SU-DHL-6 (cell line): ENCODE results near the gene SLC35G6.
"Not testable (repeated sequence)": the region's sequence is repeated elsewhere in the genome, so short reads cannot be mapped to it uniquely, and the experiment has no call there.

Source experiments
- H2AFZ ChIP-seq: fragments of 200-600 bp; sonication (generic); 2 replicates; pipeline ENCODE4 v1.6.1; 2014; ENCODE audit warnings: low read depth, mild to moderate bottlenecking, moderate library complexity, mixed read lengths, antibody characterized with exemption, low read length; ENCODE audit not compliant: severe bottlenecking
- H3F3A ChIP-seq: fragments of 200-600 bp; shearing (Covaris generic); 2 replicates; pipeline ENCODE4 v1.6.0; 2016; ENCODE audit warnings: antibody characterized with exemption, mild to moderate bottlenecking; ENCODE audit not compliant: insufficient read depth
- H3K27ac ChIP-seq: fragments of 200-600 bp; sonication (generic); 2 replicates; pipeline ENCODE4 v1.5.1; 2016; ENCODE audit warnings: low read depth, mild to moderate bottlenecking, low read length, moderate library complexity, mixed read lengths
- H3K27me3 ChIP-seq: fragments of 200-600 bp; sonication (generic), shearing (Covaris generic); 2 replicates; pipeline ENCODE4 v1.6.0; 2014; ENCODE audit warnings: mild to moderate bottlenecking, low read length
- H3K36me3 ChIP-seq: fragments of 200-600 bp; sonication (generic); 2 replicates; pipeline ENCODE4 v1.6.1; 2014; ENCODE audit warnings: mild to moderate bottlenecking, low read length, mixed read lengths
- H3K4me2 ChIP-seq: fragments of 300-600, 200-600 bp; shearing (Covaris generic), sonication (generic); 2 replicates; pipeline ENCODE4 v1.6.0; 2014; ENCODE audit warnings: low read length, low read depth, mild to moderate bottlenecking; ENCODE audit not compliant: poor library complexity, severe bottlenecking
- H3K4me3 ChIP-seq: fragments of 200-600 bp; sonication (generic); 2 replicates; pipeline ENCODE4 v1.5.1; 2014; ENCODE audit warnings: antibody characterized with exemption, low read length, mild to moderate bottlenecking, mixed read lengths; ENCODE audit not compliant: insufficient read depth, poor library complexity, severe bottlenecking
- H3K79me2 ChIP-seq: fragments of 200-600 bp; sonication (generic); 2 replicates; pipeline ENCODE4 v1.6.1; 2014; ENCODE audit warnings: mild to moderate bottlenecking, low read length, moderate library complexity; ENCODE audit not compliant: insufficient read depth
- H3K9ac ChIP-seq: fragments of 200-600 bp; sonication (generic); 2 replicates; pipeline ENCODE4 v1.7.0; 2014; ENCODE audit warnings: mild to moderate bottlenecking, low read length
- H3K9me2 ChIP-seq: fragments of 200-600 bp; sonication (generic); replicated peaks from 2 replicates; pipeline ENCODE4 v1.6.1; 2014; ENCODE audit warnings: low read length; ENCODE audit not compliant: insufficient read depth
- H3K9me3 ChIP-seq: fragments of 200-600 bp; sonication (generic); 2 replicates; pipeline ENCODE4 v1.6.1; 2014; ENCODE audit warnings: low read length, mixed read lengths; ENCODE audit not compliant: insufficient read depth
- H4K20me1 ChIP-seq: fragments of 200-600 bp; sonication (generic); 2 replicates; pipeline ENCODE4 v1.6.1; 2014; ENCODE audit warnings: low read depth, mild to moderate bottlenecking, antibody characterized with exemption, low read length, moderate library complexity, mixed read lengths
- EZH2phosphoT487 ChIP-seq: fragments of 200-600 bp; sonication (generic), shearing (Covaris generic); conservative IDR thresholded peaks from 2 replicates; pipeline ENCODE4 v1.6.1; 2018; ENCODE audit warnings: mild to moderate bottlenecking, antibody characterized with exemption, low read length, moderate library complexity, mixed read lengths
- TF ChIP-seq, protein P1 (sequence below): fragments of 200-600 bp; sonication (generic); IDR thresholded peaks from one replicate; pipeline ENCODE4 v1.5.1; 2017; ENCODE audit warnings: antibody characterized with exemption, mild to moderate bottlenecking, low read length, moderate library complexity; ENCODE audit not compliant: insufficient read depth, poor library complexity, severe bottlenecking

SLC35G6 gene

DNA sequence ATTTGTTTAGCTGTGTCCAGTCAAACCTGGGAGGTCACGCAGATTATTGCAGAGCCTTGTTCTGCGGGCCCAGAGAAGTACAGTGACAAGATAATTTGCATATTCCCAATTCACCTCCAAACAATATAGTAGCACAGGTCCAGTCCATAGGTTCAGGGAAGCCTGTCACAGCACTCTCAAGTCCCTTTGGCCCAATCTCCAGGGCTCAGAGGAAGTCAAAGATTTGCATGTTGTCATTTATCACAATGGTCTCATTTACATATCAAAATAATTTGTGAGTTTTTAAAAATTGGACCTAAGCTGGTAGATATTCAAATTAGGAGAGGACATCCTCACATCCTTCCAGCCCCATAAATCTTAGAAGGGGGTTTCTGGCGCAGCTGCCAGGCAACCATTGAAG, 13.7 kb upstream of the SLC35G6 start:
- H3K4me3 ChIP-seq: no peak overlapping the region
- no peak for TF ChIP-seq EZH2phosphoT487
- TF ChIP-seq, protein P1, sequence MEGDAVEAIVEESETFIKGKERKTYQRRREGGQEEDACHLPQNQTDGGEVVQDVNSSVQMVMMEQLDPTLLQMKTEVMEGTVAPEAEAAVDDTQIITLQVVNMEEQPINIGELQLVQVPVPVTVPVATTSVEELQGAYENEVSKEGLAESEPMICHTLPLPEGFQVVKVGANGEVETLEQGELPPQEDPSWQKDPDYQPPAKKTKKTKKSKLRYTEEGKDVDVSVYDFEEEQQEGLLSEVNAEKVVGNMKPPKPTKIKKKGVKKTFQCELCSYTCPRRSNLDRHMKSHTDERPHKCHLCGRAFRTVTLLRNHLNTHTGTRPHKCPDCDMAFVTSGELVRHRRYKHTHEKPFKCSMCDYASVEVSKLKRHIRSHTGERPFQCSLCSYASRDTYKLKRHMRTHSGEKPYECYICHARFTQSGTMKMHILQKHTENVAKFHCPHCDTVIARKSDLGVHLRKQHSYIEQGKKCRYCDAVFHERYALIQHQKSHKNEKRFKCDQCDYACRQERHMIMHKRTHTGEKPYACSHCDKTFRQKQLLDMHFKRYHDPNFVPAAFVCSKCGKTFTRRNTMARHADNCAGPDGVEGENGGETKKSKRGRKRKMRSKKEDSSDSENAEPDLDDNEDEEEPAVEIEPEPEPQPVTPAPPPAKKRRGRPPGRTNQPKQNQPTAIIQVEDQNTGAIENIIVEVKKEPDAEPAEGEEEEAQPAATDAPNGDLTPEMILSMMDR: no peak
- H4K20me1 ChIP-seq: no peaks in the 10 kb centered on the region

DNA sequence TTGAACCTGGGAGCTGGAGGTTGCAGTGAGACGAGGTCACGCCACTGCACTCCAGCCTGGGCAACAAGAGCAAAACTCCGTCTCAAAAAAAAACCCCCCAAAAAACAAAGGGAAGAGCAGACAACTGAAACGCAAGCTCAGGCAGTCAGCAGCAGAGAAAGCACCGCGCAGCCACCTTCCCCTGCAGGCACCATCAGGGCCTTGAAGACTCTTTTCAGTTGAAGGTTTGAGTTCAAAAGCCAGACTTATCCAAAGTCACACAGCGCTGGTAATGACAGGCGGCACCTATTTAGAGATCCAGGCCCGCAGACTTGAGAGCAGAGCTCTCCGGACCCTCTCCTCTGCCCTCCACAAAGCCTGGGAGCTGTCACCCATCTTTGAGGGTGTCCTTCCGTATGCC, 13.0 kb upstream of the SLC35G6 start:
- no peak for TF ChIP-seq EZH2phosphoT487
- TF ChIP-seq, protein P1: no peak
- Histone ChIP-seq H3K27ac (no peak overlapping the region), H2AFZ (no peak overlapping the region), H3K4me3 (no peak overlapping the region), H3K9me3 (no peaks in the 10 kb centered on the region), H3K27me3 (no peaks in the 10 kb centered on the region), H3K9ac (no peak overlapping the region), H3F3A (no peaks in the 10 kb centered on the region), H3K79me2 (no peaks in the 10 kb centered on the region), H3K4me2 (no peak overlapping the region), H4K20me1 (no peaks in the 10 kb centered on the region), H3K36me3 (no peaks in the 10 kb centered on the region), H3K9me2 (no peaks in the 10 kb centered on the region)

More for the DNA sequence above, 13.7 kb upstream of the SLC35G6 start:
- H3K9me3 ChIP-seq: no peaks in the 10 kb centered on the region
- no peaks in the 10 kb centered on the region for H3K27me3 ChIP-seq
- H3K9me2 ChIP-seq: no peaks in the 10 kb centered on the region
- H3K36me3 ChIP-seq: no peaks in the 10 kb centered on the region
- H3K9ac ChIP-seq: no peak overlapping the region
- no peak overlapping the region for H2AFZ ChIP-seq
- H3K79me2 ChIP-seq: no peaks in the 10 kb centered on the region
- no peaks in the 10 kb centered on the region for H3F3A ChIP-seq
- H3K27ac ChIP-seq: no peak overlapping the region
- no peak overlapping the region for H3K4me2 ChIP-seq

DNA sequence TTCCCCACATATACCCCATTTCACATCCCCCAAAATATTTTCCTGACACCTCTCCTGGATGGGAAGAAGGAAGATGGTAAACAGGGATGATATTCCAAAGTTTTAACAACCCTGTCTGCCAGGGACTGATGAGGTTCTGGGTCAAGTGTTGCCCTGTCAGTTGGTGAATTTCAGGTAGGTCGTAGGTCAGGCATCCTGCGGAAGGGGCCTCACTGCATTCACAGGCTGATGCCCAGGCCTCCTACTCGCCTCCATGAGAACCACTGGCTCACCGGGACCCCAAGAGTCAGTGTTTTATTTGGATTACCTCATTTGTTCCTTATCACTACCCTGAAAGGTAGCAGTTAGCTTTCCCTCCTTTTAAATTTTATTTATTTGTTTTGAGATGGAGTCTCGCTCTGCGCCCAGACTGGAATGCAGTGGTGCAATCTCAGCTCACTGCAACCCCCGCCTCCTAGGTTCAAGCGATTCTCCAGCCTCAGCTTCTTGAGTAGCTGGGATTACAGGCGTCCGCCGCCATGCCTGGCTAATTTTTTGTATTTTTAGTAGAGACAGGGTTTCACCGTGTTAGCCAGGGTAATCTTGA, 12.3 kb upstream of the SLC35G6 start:
- Histone ChIP-seq H3K9me2 (no peaks in the 10 kb centered on the region), H3K36me3 (no peaks in the 10 kb centered on the region), H3K27ac (no peak overlapping the region), H3F3A (no peaks in the 10 kb centered on the region), H3K9ac (no peak overlapping the region), H4K20me1 (no peaks in the 10 kb centered on the region), H3K4me3 (no peak overlapping the region), H2AFZ (no peak overlapping the region), H3K27me3 (no peaks in the 10 kb centered on the region), H3K4me2 (no peak overlapping the region), H3K79me2 (no peaks in the 10 kb centered on the region), H3K9me3 (no peaks in the 10 kb centered on the region)
- TF ChIP-seq EZH2phosphoT487: no peak
- TF ChIP-seq, protein P1: no peak

DNA sequence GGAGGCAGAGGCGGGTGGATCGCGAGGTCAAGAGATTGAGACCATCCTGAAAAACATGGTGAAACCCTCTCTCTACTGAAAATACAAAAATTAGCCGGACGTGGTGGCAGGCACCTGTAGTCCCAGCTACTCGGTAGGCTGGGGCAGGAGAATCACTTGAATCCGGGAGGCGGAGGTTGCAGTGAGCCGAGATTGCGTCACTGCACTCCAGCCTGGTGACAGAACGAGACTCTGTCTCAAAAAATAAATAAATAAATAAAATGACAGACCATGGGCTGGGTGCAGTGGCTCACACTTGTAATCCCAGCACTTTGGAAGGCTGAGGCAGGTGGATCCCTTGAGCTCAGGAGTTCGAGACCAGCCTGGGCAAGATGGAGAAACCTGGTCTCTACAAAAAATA, 11.4 kb upstream of the SLC35G6 start:
- H3K36me3 ChIP-seq, H3K4me3 ChIP-seq, H3K27ac ChIP-seq, H4K20me1 ChIP-seq, H3F3A ChIP-seq, H3K4me2 ChIP-seq, H3K79me2 ChIP-seq, H3K9me3 ChIP-seq, H3K9me2 ChIP-seq, H2AFZ ChIP-seq, H3K27me3 ChIP-seq, H3K9ac ChIP-seq: not testable (repeated sequence)

DNA sequence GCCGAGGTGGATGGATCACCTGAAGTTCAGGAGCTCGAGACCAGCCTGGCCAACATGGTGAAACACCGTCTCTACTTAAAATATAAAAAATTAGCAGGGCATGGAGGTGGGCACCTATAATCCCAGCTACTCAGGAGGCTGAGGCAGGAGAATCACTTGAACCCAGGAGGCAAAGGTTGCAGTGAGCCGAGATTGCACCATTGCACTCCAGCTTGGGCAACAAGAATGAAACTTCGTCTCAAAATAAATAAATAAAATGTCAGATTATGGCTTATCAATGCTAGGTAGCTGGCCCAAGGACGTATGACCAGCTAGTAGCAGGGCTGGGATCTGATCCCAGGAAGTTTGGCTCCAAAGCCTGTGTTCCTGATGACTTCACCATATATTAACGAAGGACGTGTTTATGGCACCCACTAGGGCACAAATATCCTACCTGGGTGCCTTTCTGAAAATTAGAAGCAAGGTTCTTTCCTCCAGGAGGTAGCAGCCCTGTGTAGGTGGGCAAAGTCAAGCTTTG, 10.7 kb upstream of the SLC35G6 start:
- not testable (repeated sequence) for H3K36me3 ChIP-seq, H3K9me3 ChIP-seq, H2AFZ ChIP-seq, H3K4me2 ChIP-seq, H3K9me2 ChIP-seq, H4K20me1 ChIP-seq, H3K4me3 ChIP-seq, H3K27me3 ChIP-seq, H3F3A ChIP-seq, H3K9ac ChIP-seq, H3K27ac ChIP-seq, H3K79me2 ChIP-seq
